Hepatocyte (in vitro differentiated cells): Measurements from ENCODE around the gene PSMB7. TPM values are rescaled to one million over a fixed set of nuclear protein-coding genes. Genes with fewer than 3 reads are reported as not detected.

Experiments
- DNase-seq: peaks from one replicate; pipeline ENCODE4 v3.0.0-alpha.2; 2016; ENCODE audit warnings: low spot score
- H2AFZ ChIP-seq: fragments of 200-600 bp; sonication (generic); 2 replicates; pipeline ENCODE4 v1.6.0; 2016; ENCODE audit warnings: antibody characterized with exemption, mild to moderate bottlenecking
- H3K27ac ChIP-seq: fragments of 200-600 bp; sonication (generic); 2 replicates; pipeline ENCODE4 v1.5.1; 2016; ENCODE audit warnings: mild to moderate bottlenecking
- H3K27me3 ChIP-seq: fragments of 200-600 bp; sonication (generic); 2 replicates; pipeline ENCODE4 v1.6.1; 2016
- H3K36me3 ChIP-seq: fragments of 200-600 bp; sonication (generic); replicated peaks from 2 replicates; pipeline ENCODE4 v1.5.1; 2016; ENCODE audit warnings: low read depth; ENCODE audit not compliant: insufficient read depth
- H3K4me1 ChIP-seq: fragments of 200-600 bp; sonication (generic); 2 replicates; pipeline ENCODE4 v1.5.1; 2016; ENCODE audit warnings: mild to moderate bottlenecking, moderate library complexity; ENCODE audit not compliant: insufficient read depth
- H3K4me2 ChIP-seq: fragments of 200-600 bp; sonication (generic); 2 replicates; pipeline ENCODE4 v1.6.0; 2016
- H3K4me3 ChIP-seq: fragments of 200-600 bp; sonication (generic); 2 replicates; pipeline ENCODE4 v1.5.1; 2016; ENCODE audit warnings: mild to moderate bottlenecking
- H3K79me2 ChIP-seq: fragments of 200-600 bp; sonication (generic); 2 replicates; pipeline ENCODE4 v1.6.0; 2017; ENCODE audit warnings: mild to moderate bottlenecking
- H3K9me2 ChIP-seq: fragments of 200-600 bp; sonication (generic); replicated peaks from 2 replicates; pipeline ENCODE4 v1.6.0; 2017; ENCODE audit warnings: mild to moderate bottlenecking; ENCODE audit not compliant: insufficient read depth
- H3K9me3 ChIP-seq: fragments of 200-600 bp; sonication (generic); 2 replicates; pipeline ENCODE4 v1.5.1; 2016; ENCODE audit warnings: low read depth, mild to moderate bottlenecking
- H4K20me1 ChIP-seq: fragments of 200-600 bp; sonication (generic); 2 replicates; pipeline ENCODE4 v1.6.0; 2016; ENCODE audit warnings: mild to moderate bottlenecking; ENCODE audit not compliant: insufficient read depth, poor library complexity, severe bottlenecking
- CTCF ChIP-seq: fragments of 200-600 bp; sonication (generic); IDR thresholded peaks from 2 replicates; pipeline ENCODE4 v1.5.1; 2016; ENCODE audit warnings: antibody characterized with exemption, mild to moderate bottlenecking; ENCODE audit not compliant: poor library complexity
- EZH2 ChIP-seq: fragments of 200-600 bp; sonication (generic); IDR thresholded peaks from 2 replicates; pipeline ENCODE4 v1.6.1; 2016; ENCODE audit warnings: antibody characterized with exemption, mild to moderate bottlenecking, borderline replicate concordance
- EZH2phosphoT487 ChIP-seq: fragments of 200-600 bp; sonication (generic); IDR thresholded peaks from one replicate; pipeline ENCODE4 v1.6.1; 2018; ENCODE audit warnings: antibody characterized with exemption, mild to moderate bottlenecking, low read depth, moderate library complexity; ENCODE audit not compliant: unreplicated experiment, severe bottlenecking
- WGBS: methylation state at CpG from one replicate; pipeline ENCODE4 v1.1.6; 2016; ENCODE audit warnings: low lambda C conversion rate; ENCODE audit errors: missing lambda C conversion rate; 5-methylcytosine and 5-hydroxymethylcytosine counted together
- polyA plus RNA-seq: library from polyadenylated mRNA; unstranded; fragments of >200 nt; fragmentation: Nextera tagmentation; extraction: Ambion mirVana; gene quantifications from 2 replicates; pipeline ENCODE4 v1.2.1, GENCODE V29; 2016
- total RNA-seq: library from RNA; depleted of rRNA; stranded (reverse); fragments of >200 nt; gene quantifications from 2 replicates; pipeline ENCODE4 v1.2.3, GENCODE V29; 2014

The PSMB7 gene
- total and polyA plus RNA-seq, 2 experiments from 2014 or later: 189 to 197 TPM

- Histone ChIP-seq H3K27ac (no peak overlapping the region), H3K9me3 (no peaks in the 10 kb centered on the region), H3K27me3 (no peaks in the 10 kb centered on the region), H3K9me2 (no peaks in the 10 kb centered on the region), H2AFZ (no peak overlapping the region), H3K79me2 (no peaks in the 10 kb centered on the region), H4K20me1 (peaks cover 3% of the 10 kb centered on the region), H3K4me2 (no peak overlapping the region), H3K36me3 (no peaks in the 10 kb centered on the region), H3K4me3 (no peak overlapping the region), H3K4me1 (no peaks in the 10 kb centered on the region)
- no peak for DNase-seq
- TF ChIP-seq CTCF: no peak
- no peak for TF ChIP-seq EZH2
- no peak for TF ChIP-seq EZH2phosphoT487
- WGBS: 95% methylated on average over 16 of the region's 16 CpGs
Measured at GRCh38 chr9:124315882-124316281, 99.4 kb downstream of the PSMB7 start.

GRCh38 chr9:124313940-124314339 lies 101.3 kb downstream of the PSMB7 start:
- Histone ChIP-seq H3K9me2 (no peaks in the 10 kb centered on the region), H3K27me3 (no peaks in the 10 kb centered on the region), H3K27ac (no peak overlapping the region), H3K4me1 (no peaks in the 10 kb centered on the region), H3K9me3 (no peaks in the 10 kb centered on the region), H3K79me2 (no peaks in the 10 kb centered on the region), H3K4me3 (no peak overlapping the region), H3K36me3 (no peaks in the 10 kb centered on the region), H3K4me2 (no peak overlapping the region), H2AFZ (no peak overlapping the region), H4K20me1 (no peaks in the 10 kb centered on the region)
- WGBS: 94% methylated on average over 18 of the region's 18 CpGs
- no peak for TF ChIP-seq EZH2
- DNase-seq: no peak

GRCh38 chr9:124312290-124313265 lies 102.7 kb downstream of the PSMB7 start:
- H3K27ac ChIP-seq: no peak overlapping the region
- H3K79me2 ChIP-seq: no peaks in the 10 kb centered on the region
- H4K20me1 ChIP-seq: no peaks in the 10 kb centered on the region
- no peak for DNase-seq
- no peak overlapping the region for H3K4me3 ChIP-seq
- no peak for TF ChIP-seq EZH2
- TF ChIP-seq EZH2phosphoT487: no peak
- no peak for TF ChIP-seq CTCF
- H3K4me2 ChIP-seq: no peak overlapping the region
- no peaks in the 10 kb centered on the region for H3K4me1 ChIP-seq
- H3K36me3 ChIP-seq: no peaks in the 10 kb centered on the region
- H3K9me2 ChIP-seq: no peaks in the 10 kb centered on the region
- 92% methylated on average over 27 of the region's 27 CpGs for WGBS
- no peaks in the 10 kb centered on the region for H3K27me3 ChIP-seq
- no peak overlapping the region for H2AFZ ChIP-seq
- no peaks in the 10 kb centered on the region for H3K9me3 ChIP-seq

GRCh38 chr9:124311283-124311682 lies 104.0 kb downstream of the PSMB7 start:
- Histone ChIP-seq H3K4me3 (no peak overlapping the region), H3K4me2 (no peak overlapping the region), H3K9me3 (no peaks in the 10 kb centered on the region), H3K79me2 (no peaks in the 10 kb centered on the region), H3K27ac (no peak overlapping the region), H2AFZ (no peak overlapping the region), H3K4me1 (no peaks in the 10 kb centered on the region), H3K27me3 (no peaks in the 10 kb centered on the region), H4K20me1 (no peaks in the 10 kb centered on the region), H3K36me3 (no peaks in the 10 kb centered on the region), H3K9me2 (no peaks in the 10 kb centered on the region)
- TF ChIP-seq CTCF: no peak
- TF ChIP-seq EZH2: no peak
- TF ChIP-seq EZH2phosphoT487: no peak
- no peak for DNase-seq
- WGBS: 92% methylated on average over 5 of the region's 5 CpGs
